Kidney (tissue), 14 donors: ENCODE data around the gene FBXL15. TPM values are rescaled to one million over a fixed set of nuclear protein-coding genes. Genes with fewer than 3 reads are reported as not detected.

ENCODE experiments used
- DNase-seq, 5 donors: peaks; one replicate each; pipeline ENCODE4 v3.0.0-alpha.2; 2013 to 2020
- FAIRE-seq: peaks from 2 replicates; lab custom pipeline; 2012; peaks lifted over from hg19 to GRCh38; lab: Jason Lieb, UNC
- H3K27ac ChIP-seq, 2 donors: one replicate each; pipeline ENCODE4 v1.7.0; 2013; ENCODE audit warnings: low read depth in 2 of 2, low read length in 2 of 2, inconsistent platforms in 1 of 2
- H3K27me3 ChIP-seq: one replicate; pipeline ENCODE4 v1.7.1; 2013; ENCODE audit warnings: low read length, inconsistent platforms; ENCODE audit not compliant: control insufficient read depth, insufficient read depth
- H3K36me3 ChIP-seq, 3 donors: one replicate each; pipeline versions ENCODE4 v1.7.0 to v1.7.1; 2013; ENCODE audit warnings: low read length in 3 of 3, control low read depth in 1 of 3, inconsistent platforms in 1 of 3; ENCODE audit not compliant: insufficient read depth in 3 of 3, control insufficient read depth in 2 of 3
- H3K4me1 ChIP-seq, 3 donors: one replicate each; pipeline versions ENCODE4 v1.7.0 to v1.7.1; 2013; ENCODE audit warnings: low read length in 3 of 3, inconsistent platforms in 1 of 3, low read depth in 1 of 3; ENCODE audit not compliant: control insufficient read depth in 2 of 3, insufficient read depth in 2 of 3
- H3K4me3 ChIP-seq, 3 donors: one replicate each; pipeline versions ENCODE4 v1.7.0 to v1.8.1; 2013; ENCODE audit warnings: low read length in 3 of 3, control low read depth in 1 of 3, inconsistent platforms in 1 of 3
- H3K9ac ChIP-seq, 3 donors: one replicate each; pipeline versions ENCODE4 v1.7.0 to v1.7.1; 2013; ENCODE audit warnings: low read length in 3 of 3, control low read depth in 1 of 3, inconsistent platforms in 1 of 3
- H3K9me3 ChIP-seq, 3 donors: one replicate each; pipeline versions ENCODE4 v1.7.0 to v1.7.1; 2013; ENCODE audit warnings: low read length in 3 of 3, control low read depth in 1 of 3, inconsistent platforms in 1 of 3; ENCODE audit not compliant: control insufficient read depth in 2 of 3, insufficient read depth in 1 of 3
- CTCF ChIP-seq: IDR thresholded peaks from 3 replicates; pipeline ENCODE4 v1.5.1; 2012; ENCODE audit warnings: mild to moderate bottlenecking, moderate library complexity, borderline replicate concordance; ENCODE audit not compliant: insufficient read depth; ENCODE audit errors: extremely low read depth
- intact Hi-C: fragments of 100-400 bp; cut with DNase I; formaldehyde crosslinking; loops from one replicate; pipeline ENCODE4 v1.11.1; 2022
- polyA plus RNA-seq: library from polyadenylated mRNA; stranded (reverse); fragments of 350-450 nt; fragmentation: Illumina TruSeq; extraction: RNeasy Lipid Tissue Mini Kit (QIAGEN cat#74804); gene quantifications from one replicate; pipeline ENCODE4 v1.2.3, GENCODE V29; 2014; ENCODE audit warnings: low read depth, low replicate concordance; ENCODE audit not compliant: insufficient read depth
- total RNA-seq: library from RNA; stranded (reverse); fragmentation: NEBNext Ultra II Directional; extraction: Animal tissue kit (Norgen Biotek cat#: 25700); gene quantifications from one replicate; pipeline ENCODE4 v1.2.1, GENCODE V29; 2021
- donor health status: control.
- donor health status: control.
- donor health status: control.
- donor health status: control.
- donor health status: control.
- donor health status: DM: yes; HTN: yes; CAD: no.
- donor health status: Normal renal cell carcinoma (clear cell type).

The FBXL15 gene
- total and polyA plus RNA-seq, 2 donors from 2014 or later, result 17.9 to 28.0 TPM

GRCh38 chr10:102401735-102402511, 18.7 kb upstream of the FBXL15 start:
- Histone ChIP-seq H3K4me3 (no peak overlapping the region), H3K9me3 (no peaks in the 10 kb centered on the region), H3K36me3 (peaks cover 0 to 5% (median 0%) of the 10 kb centered on the region in 3 donors), H3K9ac (no peak overlapping the region), H3K27ac (no peak overlapping the region), H3K4me1 (peaks cover 0 to 4% (median 1%) of the 10 kb centered on the region in 3 donors), H3K27me3 (no peaks in the 10 kb centered on the region)
- intact Hi-C loops, result no loop called here
- DNase-seq, result peak in 2 of 5 donors; percentile 37 to 73
- no peak for FAIRE-seq
- no peak for TF ChIP-seq CTCF

- H3K4me1 ChIP-seq, result peaks cover 0 to 4% (median 0%) of the 10 kb centered on the region in 3 donors
- no peak for DNase-seq
- no peak for TF ChIP-seq CTCF
- H3K9ac ChIP-seq, result no peak overlapping the region
- no peak for FAIRE-seq
- no peaks in the 10 kb centered on the region for H3K9me3 ChIP-seq
- no peak overlapping the region for H3K4me3 ChIP-seq
- intact Hi-C loops, result no loop called here
- H3K27ac ChIP-seq, result no peak overlapping the region
- peaks cover 0 to 5% (median 0%) of the 10 kb centered on the region in 3 donors for H3K36me3 ChIP-seq
- H3K27me3 ChIP-seq, result no peaks in the 10 kb centered on the region
These were observed 18.1 kb upstream of the FBXL15 start for GRCh38 chr10:102402512-102402896.

GRCh38 chr10:102403115-102403514, 17.5 kb upstream of the FBXL15 start:
- H3K27me3 ChIP-seq, result no peaks in the 10 kb centered on the region
- intact Hi-C loops, result no loop called here
- no peak overlapping the region for H3K9ac ChIP-seq
- no peaks in the 10 kb centered on the region for H3K9me3 ChIP-seq
- FAIRE-seq (no peak), DNase-seq (peak in 2 of 5 donors; percentile 35 to 67)
- no peak for TF ChIP-seq CTCF
- H3K4me3 ChIP-seq, result no peak overlapping the region
- H3K36me3 ChIP-seq, result no peaks in the 10 kb centered on the region
- peaks cover 0 to 4% (median 0%) of the 10 kb centered on the region in 3 donors for H3K4me1 ChIP-seq
- no peak overlapping the region for H3K27ac ChIP-seq
